Nephron (organoid): Measurements from ENCODE around the gene MAS1.
A peak's percentile ranks its signal among the peaks of the same experiment; 100 is the strongest.

Experiments
- H3K27ac Mint-ChIP-seq, 3 experiments: 2 replicates each; pipeline ENCODE4 v1.8.0; 2020; ENCODE audit warnings: mixed read lengths in 3 of 3, mild to moderate bottlenecking in 2 of 3, moderate library complexity in 1 of 3
- H3K27me3 Mint-ChIP-seq: 2 replicates; pipeline ENCODE4 v1.8.0; 2021; ENCODE audit warnings: low read depth, mild to moderate bottlenecking, moderate library complexity, mixed read lengths
- H3K36me3 Mint-ChIP-seq: 2 replicates; pipeline ENCODE4 v1.8.0; 2020; ENCODE audit warnings: low read depth, mixed read lengths
- H3K4me1 Mint-ChIP-seq: 2 replicates; pipeline ENCODE4 v1.8.0; 2020; ENCODE audit warnings: mixed read lengths
- H3K4me3 Mint-ChIP-seq, 3 experiments: 2 replicates each; pipeline ENCODE4 v1.8.0; 2020; ENCODE audit warnings: mild to moderate bottlenecking in 3 of 3, mixed read lengths in 3 of 3, moderate library complexity in 2 of 3
- H3K9me3 Mint-ChIP-seq: 2 replicates; pipeline ENCODE4 v1.8.0; 2020; ENCODE audit warnings: mixed read lengths
- CTCF ChIP-seq, 3 experiments: fragments of 200-600 bp; sonication (generic); IDR thresholded peaks; one replicate each; pipeline ENCODE4 v1.5.0; 2021; ENCODE audit warnings: antibody characterized with exemption in 3 of 3; ENCODE audit not compliant: unreplicated experiment in 3 of 3

The MAS1 gene

DNA sequence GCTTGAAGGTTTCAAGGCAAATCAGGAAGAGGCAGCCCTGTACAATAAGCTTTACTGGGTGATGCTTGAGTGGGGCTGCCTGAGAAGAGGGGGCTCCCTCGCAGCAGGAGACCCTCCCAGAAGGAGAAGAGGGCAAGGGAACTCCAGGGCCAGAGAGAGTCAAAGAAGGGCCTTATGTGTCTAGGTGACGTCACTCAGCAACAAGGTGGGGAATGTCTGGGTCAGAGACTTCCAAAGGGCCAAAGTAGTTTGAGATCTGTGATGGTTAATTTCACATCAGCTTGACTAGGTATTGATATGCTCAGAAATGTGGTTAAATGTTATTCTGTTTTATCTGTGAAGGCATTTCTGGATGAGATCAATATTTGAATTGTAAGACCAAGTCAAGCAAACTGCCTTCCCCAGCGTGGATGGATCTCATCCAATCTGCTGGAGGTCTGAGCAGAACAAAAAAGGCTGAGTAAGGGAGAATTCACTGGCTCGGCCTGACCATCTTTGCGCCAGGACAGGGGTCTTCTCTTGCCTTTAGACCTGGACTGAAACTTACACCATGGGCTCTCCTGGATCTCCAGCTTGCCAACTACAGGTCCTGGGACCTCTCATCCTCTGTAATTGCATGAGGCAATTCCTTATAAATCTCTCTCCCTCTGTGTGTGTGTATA, 35.9 kb downstream of the MAS1 start:
- peaks cover 3% of the 10 kb centered on the region for H3K27me3 Mint-ChIP-seq
- no peak overlapping the region for H3K4me3 Mint-ChIP-seq
- no peak overlapping the region for H3K27ac Mint-ChIP-seq
- TF ChIP-seq CTCF (IDR thresholded peaks at IDR 0.05; ENCODE audit: unreplicated experiment in 3 of 3) = no peak
- H3K9me3 Mint-ChIP-seq = peaks cover 4% of the 10 kb centered on the region
- peaks cover 34% of the 10 kb centered on the region for H3K4me1 Mint-ChIP-seq
- no peaks in the 10 kb centered on the region for H3K36me3 Mint-ChIP-seq

DNA sequence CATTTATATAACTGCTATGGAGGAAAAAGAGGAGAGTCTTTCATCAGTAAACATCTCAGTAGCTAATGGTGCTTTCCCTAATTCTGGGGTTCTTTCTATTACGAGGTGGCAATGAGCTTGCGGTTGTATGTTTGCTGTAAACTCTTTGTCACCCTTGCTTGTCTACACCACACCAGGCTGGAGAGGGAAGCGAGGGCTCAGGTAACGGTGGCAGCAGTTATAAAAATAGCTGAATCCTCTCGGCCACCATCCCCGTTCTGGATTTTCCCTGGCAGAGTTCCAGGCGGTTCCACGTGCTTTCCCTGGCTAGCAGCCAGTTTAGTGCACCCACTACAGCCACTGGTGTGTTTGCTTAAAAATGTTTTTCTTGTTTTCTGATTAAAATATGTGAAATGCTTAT, 39.0 kb downstream of the MAS1 start:
- no peak overlapping the region for H3K4me3 Mint-ChIP-seq
- peak overlapping the region in 2 of 3 experiments; percentile 21 to 73 for H3K27ac Mint-ChIP-seq
- no peak for TF ChIP-seq CTCF (IDR thresholded peaks at IDR 0.05; ENCODE audit: unreplicated experiment in 3 of 3)
- no peaks in the 10 kb centered on the region for H3K36me3 Mint-ChIP-seq
- H3K9me3 Mint-ChIP-seq = no peaks in the 10 kb centered on the region
- peaks cover 3% of the 10 kb centered on the region for H3K27me3 Mint-ChIP-seq
- H3K4me1 Mint-ChIP-seq = peaks cover 51% of the 10 kb centered on the region

- peaks cover 58% of the 10 kb centered on the region for H3K4me1 Mint-ChIP-seq
- no peak for TF ChIP-seq CTCF (IDR thresholded peaks at IDR 0.05; ENCODE audit: unreplicated experiment in 3 of 3)
- peaks cover 3% of the 10 kb centered on the region for H3K27me3 Mint-ChIP-seq
- H3K9me3 Mint-ChIP-seq = no peaks in the 10 kb centered on the region
- H3K36me3 Mint-ChIP-seq = no peaks in the 10 kb centered on the region
- peak overlapping the region in 1 of 3 experiments; percentile 32 for H3K27ac Mint-ChIP-seq
- peak overlapping the region in 1 of 3 experiments; percentile 9 for H3K4me3 Mint-ChIP-seq
Measured at GRCh38 chr6:159931112-159931511, 40.3 kb downstream of the MAS1 start.

GRCh38 chr6:159931846-159932245, 41.1 kb downstream of the MAS1 start:
- Mint-ChIP-seq H3K4me3 (peak overlapping the region in 1 of 3 experiments; percentile 15), H3K4me1 (peaks cover 66% of the 10 kb centered on the region), H3K27ac (peak overlapping the region in 2 of 3 experiments; percentile 66 to 72), H3K27me3 (peaks cover 3% of the 10 kb centered on the region), H3K9me3 (no peaks in the 10 kb centered on the region), H3K36me3 (no peaks in the 10 kb centered on the region)
- TF ChIP-seq CTCF (IDR thresholded peaks at IDR 0.05; ENCODE audit: unreplicated experiment in 3 of 3) = no peak

DNA sequence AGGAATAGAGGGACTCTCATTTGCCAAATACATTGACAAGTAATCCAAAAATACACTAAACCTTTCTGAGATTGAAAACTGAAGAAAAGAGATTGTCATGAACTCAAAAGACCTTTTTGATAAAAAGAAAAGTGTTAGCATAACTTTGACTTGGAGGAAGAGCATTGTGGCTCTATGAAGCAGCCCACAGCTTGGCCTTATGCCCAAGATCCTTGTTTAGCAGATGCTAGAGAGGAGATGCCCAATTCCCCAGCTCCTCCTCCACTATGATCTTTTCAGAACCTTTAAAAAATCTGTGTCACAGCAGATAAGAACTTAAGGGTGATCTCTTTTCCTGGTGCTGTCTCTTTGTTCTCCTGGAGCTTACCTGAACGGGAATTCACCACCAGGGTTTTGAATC, 42.3 kb downstream of the MAS1 start:
- Mint-ChIP-seq H3K4me3 (no peak overlapping the region), H3K27ac (peak overlapping the region in 2 of 3 experiments; percentile 66 to 72), H3K27me3 (no peaks in the 10 kb centered on the region), H3K36me3 (no peaks in the 10 kb centered on the region), H3K9me3 (no peaks in the 10 kb centered on the region), H3K4me1 (peaks cover 77% of the 10 kb centered on the region)
- no peak for TF ChIP-seq CTCF (IDR thresholded peaks at IDR 0.05; ENCODE audit: unreplicated experiment in 3 of 3)

DNA sequence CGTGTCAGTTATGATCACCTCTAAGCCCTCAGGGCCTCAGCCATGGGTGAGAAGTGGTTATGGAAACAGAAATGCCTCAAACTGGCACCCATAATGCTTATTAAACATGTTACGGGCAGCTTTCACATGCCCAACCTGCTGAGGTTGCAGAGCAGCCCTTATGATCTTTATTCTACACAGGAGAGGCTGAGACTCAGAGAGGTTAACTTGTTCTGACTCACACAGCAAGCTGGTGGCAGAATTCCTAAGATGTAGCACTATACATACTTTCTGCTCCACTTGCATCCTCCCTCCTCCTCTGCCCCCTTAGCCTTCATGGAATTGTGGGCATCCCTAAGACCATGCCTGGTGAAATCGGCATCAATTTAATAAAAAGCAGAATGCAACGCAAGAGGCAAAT, 43.4 kb downstream of the MAS1 start:
- no peaks in the 10 kb centered on the region for H3K27me3 Mint-ChIP-seq
- H3K4me1 Mint-ChIP-seq = peaks cover 77% of the 10 kb centered on the region
- no peaks in the 10 kb centered on the region for H3K9me3 Mint-ChIP-seq
- TF ChIP-seq CTCF (IDR thresholded peaks at IDR 0.05; ENCODE audit: unreplicated experiment in 3 of 3) = no peak
- H3K4me3 Mint-ChIP-seq = no peak overlapping the region
- H3K36me3 Mint-ChIP-seq = no peaks in the 10 kb centered on the region
- H3K27ac Mint-ChIP-seq = peak overlapping the region in 1 of 3 experiments; percentile 42
